PC-3 (cell line): ENCODE data around the gene SLC34A3. TPM values are rescaled to one million over a fixed set of nuclear protein-coding genes. Genes with fewer than 3 reads are reported as not detected.

Source experiments
- ATAC-seq: fragments of 200-7000 bp; cut with Tn5 transposase; 2 replicates; pipeline ENCODE4 v1.9.1; 2020; ENCODE audit warnings: mild to moderate bottlenecking, moderate library complexity
- BruUV-seq: library from RNA; stranded (reverse); fragments of 400-500 nt; replicated peaks from 2 replicates; lab custom pipeline; 2021; lab: Mats Ljungman, UMichigan
- CTCF ChIA-PET: fragments of 300-600 bp; sonication (Branson Sonifier 250); formaldehyde crosslinking; loops from one replicate; lab custom pipeline; 2022; ENCODE audit warnings: antibody characterized with exemption; lab: Charles Lee
- POLR2A ChIA-PET: fragments of 300-600 bp; sonication (Branson Sonifier 250); formaldehyde crosslinking; loops from one replicate; lab custom pipeline; 2022; ENCODE audit warnings: antibody characterized with exemption; ENCODE audit not compliant: unreplicated experiment; lab: Charles Lee
- DNase-seq: peaks from one replicate; pipeline ENCODE4 v3.0.0-alpha.2; 2015
- H2AFZ ChIP-seq: fragments of 300-600 bp; sonication (generic); 2 replicates; pipeline ENCODE4 v1.6.0; 2016; ENCODE audit warnings: antibody characterized with exemption, low read length
- H3F3A ChIP-seq: fragments of 300-600 bp; sonication (generic); one replicate; pipeline ENCODE4 v1.6.0; 2017; ENCODE audit warnings: antibody characterized with exemption, low read length, control low read depth, mild to moderate bottlenecking; ENCODE audit not compliant: unreplicated experiment
- H3K27ac ChIP-seq: fragments of 300-600 bp; sonication (generic); 2 replicates; pipeline ENCODE4 v1.5.1; 2016; ENCODE audit warnings: mild to moderate bottlenecking, low read length
- H3K27me3 ChIP-seq: fragments of 300-600 bp; sonication (generic); 2 replicates; pipeline ENCODE4 v1.6.1; 2016; ENCODE audit warnings: low read length, mixed read lengths
- H3K36me3 ChIP-seq: fragments of 300-600 bp; sonication (generic); 2 replicates; pipeline ENCODE4 v1.6.1; 2016; ENCODE audit warnings: low read depth, mixed run types, low read length, mixed read lengths
- H3K4me1 ChIP-seq: fragments of 300-600 bp; sonication (generic); 2 replicates; pipeline ENCODE4 v1.5.1; 2016; ENCODE audit warnings: low read length; ENCODE audit not compliant: insufficient read depth
- H3K4me2 ChIP-seq: fragments of 300-600 bp; sonication (generic); 2 replicates; pipeline ENCODE4 v1.6.0; 2016; ENCODE audit warnings: low read length
- H3K4me3 ChIP-seq: fragments of 300-600 bp; sonication (generic); 2 replicates; pipeline ENCODE4 v1.5.1; 2016; ENCODE audit warnings: mild to moderate bottlenecking, low read length, mixed read lengths
- H3K79me2 ChIP-seq: fragments of 300-600 bp; sonication (generic); 2 replicates; pipeline ENCODE4 v1.6.1; 2017; ENCODE audit warnings: low read length, mixed read lengths
- H3K9ac ChIP-seq: fragments of 300-600 bp; sonication (generic); 2 replicates; pipeline ENCODE4 v1.6.0; 2016; ENCODE audit warnings: mild to moderate bottlenecking, low read length
- H3K9me2 ChIP-seq: fragments of 300-600 bp; sonication (generic); replicated peaks from 2 replicates; pipeline ENCODE4 v1.6.1; 2016; ENCODE audit warnings: mixed run types, low read length, mixed read lengths
- H3K9me3 ChIP-seq: fragments of 300-600 bp; sonication (generic); 2 replicates; pipeline ENCODE4 v1.6.1; 2016; ENCODE audit warnings: low read length, mixed read lengths
- H4K20me1 ChIP-seq: fragments of 300-600 bp; sonication (generic); 2 replicates; pipeline ENCODE4 v1.6.1; 2016; ENCODE audit warnings: low read length, mixed read lengths
- EZH2 ChIP-seq: fragments of 300-600 bp; sonication (generic); IDR thresholded peaks from one replicate; pipeline ENCODE4 v1.6.1; 2017; ENCODE audit warnings: antibody characterized with exemption, mild to moderate bottlenecking, low read length; ENCODE audit not compliant: unreplicated experiment
- EZH2phosphoT487 ChIP-seq: fragments of 300-600 bp; sonication (generic); IDR thresholded peaks from 2 replicates; pipeline ENCODE4 v1.6.1; 2018; ENCODE audit warnings: mild to moderate bottlenecking, antibody characterized with exemption, low read length, borderline replicate concordance
- intact Hi-C: fragments of 100-400 bp; cut with micrococcal nuclease; formaldehyde crosslinking; loops from 2 replicates; pipeline ENCODE4 v1.9.0; 2023
- total RNA-seq: library from RNA; depleted of rRNA; stranded (reverse); fragments of >200 nt; gene quantifications from 2 replicates; pipeline ENCODE4 v1.2.3, GENCODE V29; 2014
- TF ChIP-seq, protein P1 (sequence below): fragments of 300-600 bp; sonication (generic); conservative IDR thresholded peaks from 2 replicates; pipeline ENCODE4 v1.5.1; 2017; ENCODE audit warnings: antibody characterized with exemption, low read depth, mild to moderate bottlenecking, low read length

The SLC34A3 gene
- total RNA-seq, 1 experiment from 2014 or later, result 1.5 TPM

GRCh38 chr9:137275203-137275587, 44.5 kb downstream of the SLC34A3 start:
- H3K27ac ChIP-seq, result no peak overlapping the region
- H3K4me1 ChIP-seq, result peaks cover 17% of the 10 kb centered on the region
- H3K79me2 ChIP-seq, result peaks cover 19% of the 10 kb centered on the region
- no peak overlapping the region for H2AFZ ChIP-seq
- no peaks in the 10 kb centered on the region for H3K9me2 ChIP-seq
- no peak overlapping the region for H3K9ac ChIP-seq
- TF ChIP-seq, protein P1, sequence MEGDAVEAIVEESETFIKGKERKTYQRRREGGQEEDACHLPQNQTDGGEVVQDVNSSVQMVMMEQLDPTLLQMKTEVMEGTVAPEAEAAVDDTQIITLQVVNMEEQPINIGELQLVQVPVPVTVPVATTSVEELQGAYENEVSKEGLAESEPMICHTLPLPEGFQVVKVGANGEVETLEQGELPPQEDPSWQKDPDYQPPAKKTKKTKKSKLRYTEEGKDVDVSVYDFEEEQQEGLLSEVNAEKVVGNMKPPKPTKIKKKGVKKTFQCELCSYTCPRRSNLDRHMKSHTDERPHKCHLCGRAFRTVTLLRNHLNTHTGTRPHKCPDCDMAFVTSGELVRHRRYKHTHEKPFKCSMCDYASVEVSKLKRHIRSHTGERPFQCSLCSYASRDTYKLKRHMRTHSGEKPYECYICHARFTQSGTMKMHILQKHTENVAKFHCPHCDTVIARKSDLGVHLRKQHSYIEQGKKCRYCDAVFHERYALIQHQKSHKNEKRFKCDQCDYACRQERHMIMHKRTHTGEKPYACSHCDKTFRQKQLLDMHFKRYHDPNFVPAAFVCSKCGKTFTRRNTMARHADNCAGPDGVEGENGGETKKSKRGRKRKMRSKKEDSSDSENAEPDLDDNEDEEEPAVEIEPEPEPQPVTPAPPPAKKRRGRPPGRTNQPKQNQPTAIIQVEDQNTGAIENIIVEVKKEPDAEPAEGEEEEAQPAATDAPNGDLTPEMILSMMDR, result no peak
- TF ChIP-seq EZH2 (no peak), EZH2phosphoT487 (no peak)
- H3K4me3 ChIP-seq, result no peak overlapping the region
- H4K20me1 ChIP-seq, result no peaks in the 10 kb centered on the region
- no peaks in the 10 kb centered on the region for H3F3A ChIP-seq
- CTCF ChIA-PET, result no interaction called here
- no peaks in the 10 kb centered on the region for H3K9me3 ChIP-seq
- H3K36me3 ChIP-seq, result no peaks in the 10 kb centered on the region
- DNase-seq, result no peak
- POLR2A ChIA-PET, result no interaction called here
- BruUV-seq, result no TSS peak
- no peak overlapping the region for H3K4me2 ChIP-seq
- H3K27me3 ChIP-seq, result no peaks in the 10 kb centered on the region
- intact Hi-C loops, result no loop called here
- no peak for ATAC-seq

GRCh38 chr9:137275588-137276472, 45.1 kb downstream of the SLC34A3 start:
- intact Hi-C loops, result no loop called here
- Histone ChIP-seq H4K20me1 (no peaks in the 10 kb centered on the region), H3K9me3 (no peaks in the 10 kb centered on the region), H3F3A (no peaks in the 10 kb centered on the region), H3K4me3 (no peak overlapping the region), H3K27me3 (no peaks in the 10 kb centered on the region), H2AFZ (no peak overlapping the region), H3K27ac (no peak overlapping the region), H3K9me2 (no peaks in the 10 kb centered on the region), H3K79me2 (peaks cover 19% of the 10 kb centered on the region), H3K9ac (no peak overlapping the region), H3K36me3 (no peaks in the 10 kb centered on the region), H3K4me1 (peaks cover 17% of the 10 kb centered on the region), H3K4me2 (no peak overlapping the region)
- no TSS peak for BruUV-seq
- TF ChIP-seq EZH2, result no peak
- no peak for TF ChIP-seq EZH2phosphoT487
- TF ChIP-seq, protein P1, result no peak
- ATAC-seq (no peak), DNase-seq (no peak)
- CTCF ChIA-PET, result no interaction called here
- POLR2A ChIA-PET, result no interaction called here
